Measurements from ENCODE around the gene ADCY1. TPM values are rescaled to one million over a fixed set of nuclear protein-coding genes. Genes with fewer than 3 reads are reported as not detected.

The ADCY1 gene
- total RNA-seq, 1 donor from 2014 or later = 13.6 TPM

DNA sequence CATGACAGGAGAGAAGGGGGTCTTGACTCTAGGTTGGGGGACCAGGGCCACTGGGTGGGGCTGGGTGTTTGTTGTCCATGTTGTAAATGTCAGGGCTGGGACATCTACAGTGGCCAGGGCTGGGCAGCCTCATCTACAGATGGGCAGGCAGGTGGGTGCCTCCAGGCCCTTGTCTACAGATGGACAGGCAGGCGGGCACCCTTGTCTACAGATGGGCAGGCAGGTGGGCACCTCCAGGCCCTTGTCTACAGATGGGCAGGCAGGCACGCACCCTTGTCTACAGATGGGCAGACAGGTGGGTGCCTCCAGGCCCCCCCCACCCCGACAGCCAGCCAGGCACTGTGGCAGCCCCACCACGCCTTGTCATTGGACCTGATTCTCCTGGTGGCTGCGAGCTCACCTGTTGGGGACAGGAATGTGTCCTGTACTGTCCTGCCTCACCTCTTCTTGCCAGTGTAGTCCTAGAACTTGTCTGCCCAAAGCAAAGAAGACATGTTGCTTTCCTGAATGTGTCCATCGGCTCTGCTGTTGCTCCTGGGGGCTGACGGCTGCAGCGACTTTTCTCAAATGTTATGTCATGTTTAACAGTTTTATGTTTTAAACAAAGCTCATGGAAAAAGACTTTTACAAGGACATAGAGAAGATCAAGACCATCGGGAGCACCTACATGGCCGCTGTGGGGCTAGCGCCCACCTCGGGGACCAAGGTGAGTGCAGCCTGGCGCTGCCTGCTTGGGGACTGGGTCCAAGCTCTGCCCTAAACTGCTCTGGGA lies 129.9 kb downstream of the ADCY1 start:
- Mint-ChIP-seq H3K9me3 (ENCODE audit: low read depth) (no peaks in the 10 kb centered on the region), H3K27me3 (no peaks in the 10 kb centered on the region), H3K4me1 (ENCODE audit: low read depth) (no peaks in the 10 kb centered on the region), H3K4me3 (ENCODE audit: low read depth) (no peak overlapping the region), H3K36me3 (ENCODE audit: insufficient read depth) (no peaks in the 10 kb centered on the region), H3K27ac (no peak overlapping the region)
- no peak for DNase-seq (ENCODE audit: low spot score, unreplicated experiment)
- TF ChIP-seq, protein P1, sequence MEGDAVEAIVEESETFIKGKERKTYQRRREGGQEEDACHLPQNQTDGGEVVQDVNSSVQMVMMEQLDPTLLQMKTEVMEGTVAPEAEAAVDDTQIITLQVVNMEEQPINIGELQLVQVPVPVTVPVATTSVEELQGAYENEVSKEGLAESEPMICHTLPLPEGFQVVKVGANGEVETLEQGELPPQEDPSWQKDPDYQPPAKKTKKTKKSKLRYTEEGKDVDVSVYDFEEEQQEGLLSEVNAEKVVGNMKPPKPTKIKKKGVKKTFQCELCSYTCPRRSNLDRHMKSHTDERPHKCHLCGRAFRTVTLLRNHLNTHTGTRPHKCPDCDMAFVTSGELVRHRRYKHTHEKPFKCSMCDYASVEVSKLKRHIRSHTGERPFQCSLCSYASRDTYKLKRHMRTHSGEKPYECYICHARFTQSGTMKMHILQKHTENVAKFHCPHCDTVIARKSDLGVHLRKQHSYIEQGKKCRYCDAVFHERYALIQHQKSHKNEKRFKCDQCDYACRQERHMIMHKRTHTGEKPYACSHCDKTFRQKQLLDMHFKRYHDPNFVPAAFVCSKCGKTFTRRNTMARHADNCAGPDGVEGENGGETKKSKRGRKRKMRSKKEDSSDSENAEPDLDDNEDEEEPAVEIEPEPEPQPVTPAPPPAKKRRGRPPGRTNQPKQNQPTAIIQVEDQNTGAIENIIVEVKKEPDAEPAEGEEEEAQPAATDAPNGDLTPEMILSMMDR (IDR thresholded peaks at IDR 0.05; ENCODE audit: unreplicated experiment) = no peak

DNA sequence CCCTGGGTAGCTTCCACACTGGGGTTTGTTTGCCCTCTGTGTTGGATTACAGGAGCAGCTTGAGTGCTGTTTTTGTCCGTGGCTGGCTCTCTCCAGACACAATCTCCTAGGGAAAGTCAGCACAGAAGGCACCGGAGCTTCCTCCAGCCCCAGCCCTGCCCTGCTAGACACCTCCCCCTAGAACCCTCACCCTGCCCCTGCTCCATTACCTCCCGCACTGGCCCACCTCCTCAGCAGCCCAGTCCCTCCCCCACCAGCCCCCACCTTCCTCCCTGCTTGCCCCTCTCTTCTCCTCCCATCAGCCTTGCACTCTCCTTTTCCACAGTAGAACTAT lies 130.5 kb downstream of the ADCY1 start:
- Mint-ChIP-seq H3K27ac (no peak overlapping the region), H3K36me3 (ENCODE audit: insufficient read depth) (no peaks in the 10 kb centered on the region), H3K27me3 (no peaks in the 10 kb centered on the region), H3K4me1 (ENCODE audit: low read depth) (no peaks in the 10 kb centered on the region), H3K4me3 (ENCODE audit: low read depth) (no peak overlapping the region), H3K9me3 (ENCODE audit: low read depth) (no peaks in the 10 kb centered on the region)
- TF ChIP-seq, protein P1 (IDR thresholded peaks at IDR 0.05; ENCODE audit: unreplicated experiment) = no peak
- DNase-seq (ENCODE audit: low spot score, unreplicated experiment) = no peak

DNA sequence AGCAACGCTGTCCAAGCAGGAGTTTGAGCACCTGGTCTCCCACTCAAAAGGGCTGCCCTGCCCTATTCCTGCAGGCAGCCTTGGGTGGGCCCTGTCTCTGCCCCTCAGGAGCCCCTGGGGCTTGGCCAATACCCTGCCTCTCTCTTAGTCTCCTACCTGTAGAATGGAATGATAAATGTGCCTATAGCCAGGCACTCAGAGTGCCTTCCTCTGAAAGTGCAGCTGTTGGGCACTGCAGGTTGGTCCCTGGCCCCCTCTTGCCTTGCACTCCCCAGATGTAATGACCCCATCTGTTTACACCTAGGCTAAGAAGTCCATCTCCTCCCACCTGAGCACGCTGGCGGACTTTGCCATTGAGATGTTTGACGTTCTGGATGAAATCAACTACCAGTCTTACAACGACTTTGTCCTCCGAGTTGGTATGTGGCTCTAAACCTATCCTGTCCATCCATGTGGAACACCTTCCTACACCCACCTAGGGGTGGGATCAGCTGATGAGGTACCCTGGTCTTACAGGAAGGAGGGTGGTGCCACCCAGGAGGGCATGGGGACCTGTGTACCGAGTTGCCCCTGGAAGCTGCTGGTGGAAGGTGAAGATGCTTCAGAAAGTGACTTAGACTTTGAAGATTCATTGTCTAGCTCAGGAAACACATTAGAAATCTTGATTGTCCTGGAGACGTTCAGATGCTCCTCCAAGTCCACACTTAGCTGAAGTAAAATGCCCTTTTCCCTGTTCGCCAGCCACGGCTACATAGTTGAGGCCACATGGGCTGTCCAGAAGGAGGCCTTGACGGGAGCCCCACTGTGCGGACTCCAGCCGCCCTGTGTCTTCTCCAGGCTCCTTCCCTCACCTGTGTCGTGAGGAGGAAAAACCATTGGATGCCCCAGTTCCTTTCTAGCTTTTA lies 134.1 kb downstream of the ADCY1 start:
- Mint-ChIP-seq H3K27me3 (no peaks in the 10 kb centered on the region), H3K36me3 (ENCODE audit: insufficient read depth) (no peaks in the 10 kb centered on the region), H3K27ac (no peak overlapping the region), H3K9me3 (ENCODE audit: low read depth) (no peaks in the 10 kb centered on the region), H3K4me3 (ENCODE audit: low read depth) (no peak overlapping the region), H3K4me1 (ENCODE audit: low read depth) (no peaks in the 10 kb centered on the region)
- DNase-seq (ENCODE audit: low spot score, unreplicated experiment) = no peak
- TF ChIP-seq, protein P1 (IDR thresholded peaks at IDR 0.05; ENCODE audit: unreplicated experiment) = no peak

DNA sequence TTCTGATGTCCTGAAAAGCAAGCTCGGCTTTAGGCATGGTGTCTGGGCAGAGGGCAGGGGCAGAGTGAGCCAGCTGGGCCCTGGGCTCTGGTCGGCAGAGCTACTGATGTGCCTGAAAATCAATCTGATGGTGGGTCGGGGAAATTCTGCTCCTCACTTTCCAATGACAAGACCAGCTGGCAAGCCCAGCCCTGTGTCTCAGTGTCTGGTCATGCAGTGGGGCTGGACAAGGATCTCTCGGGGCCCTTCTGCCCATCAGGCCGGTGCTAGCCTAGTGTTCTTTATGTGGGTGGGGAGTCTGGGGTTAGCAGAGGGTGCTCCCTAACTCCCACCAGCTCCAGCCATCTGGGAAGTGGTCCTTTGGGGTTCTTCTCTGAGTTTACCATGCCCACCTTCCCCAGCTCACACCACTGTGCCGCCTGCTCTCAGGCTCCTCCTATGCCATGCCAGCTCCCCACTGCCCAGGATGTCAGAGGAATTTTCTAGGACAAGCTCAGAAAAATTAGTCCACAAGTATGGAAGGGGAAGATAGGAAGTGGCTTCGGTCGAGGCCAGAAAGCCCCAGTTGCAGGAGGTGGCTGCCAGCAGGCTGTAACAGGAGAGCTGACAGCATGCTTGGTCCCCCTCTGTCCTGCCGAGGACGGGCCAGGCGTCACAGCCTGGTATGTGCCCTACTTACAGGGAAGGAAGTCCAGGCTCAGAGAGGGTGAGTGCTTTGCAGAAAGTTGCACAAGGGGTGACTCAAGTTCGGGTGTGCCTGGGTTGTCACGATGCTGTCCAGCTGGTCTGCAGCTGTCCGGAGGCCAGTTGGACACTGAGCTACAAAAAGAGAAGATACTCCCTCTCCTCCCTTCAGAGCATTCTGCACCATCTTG lies 135.2 kb downstream of the ADCY1 start:
- Mint-ChIP-seq H3K4me1 (ENCODE audit: low read depth) (no peaks in the 10 kb centered on the region), H3K4me3 (ENCODE audit: low read depth) (no peak overlapping the region), H3K27ac (no peak overlapping the region), H3K27me3 (no peaks in the 10 kb centered on the region), H3K9me3 (ENCODE audit: low read depth) (no peaks in the 10 kb centered on the region), H3K36me3 (ENCODE audit: insufficient read depth) (no peaks in the 10 kb centered on the region)
- DNase-seq (ENCODE audit: low spot score, unreplicated experiment) = no peak
- TF ChIP-seq, protein P1 (IDR thresholded peaks at IDR 0.05; ENCODE audit: unreplicated experiment) = no peak

Measured in progenitor cell of endocrine pancreas (in vitro differentiated cells).